Stimulated activated CD4-positive, alpha-beta T cell treated with anti-CD3 and anti-CD28 coated beads, Interleukin-1b, Interleukin-23, amount 100 ng/mL, for 4 hours (primary cell): ENCODE measurements around the gene CHST15.

Experiments
- DNase-seq, 2 donors: peaks; one replicate each; pipeline ENCODE4 v3.0.0-alpha.2; 2020; ENCODE audit warnings: low read depth in 2 of 2

Gene CHST15

DNA sequence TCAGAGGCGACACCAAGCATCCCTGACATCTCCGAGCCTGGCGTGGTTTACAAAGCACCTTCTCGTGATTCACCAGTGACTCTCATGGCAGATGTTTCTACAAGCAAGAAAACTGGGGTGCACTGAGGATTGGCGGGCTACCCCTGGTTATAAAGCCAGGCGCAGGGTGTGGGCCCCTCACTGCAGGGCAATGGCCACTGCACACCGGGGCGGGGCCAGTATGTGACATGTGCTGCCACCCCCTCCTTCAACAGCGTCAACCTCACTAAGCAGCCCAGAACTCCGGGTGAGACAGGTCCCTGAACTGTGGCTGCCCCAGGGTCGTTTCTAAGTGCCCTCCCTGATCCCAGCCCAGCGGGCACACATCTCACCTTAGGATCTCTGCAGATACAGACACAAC lies 63.8 kb downstream of the CHST15 start:
- DNase-seq, result no peak

DNA sequence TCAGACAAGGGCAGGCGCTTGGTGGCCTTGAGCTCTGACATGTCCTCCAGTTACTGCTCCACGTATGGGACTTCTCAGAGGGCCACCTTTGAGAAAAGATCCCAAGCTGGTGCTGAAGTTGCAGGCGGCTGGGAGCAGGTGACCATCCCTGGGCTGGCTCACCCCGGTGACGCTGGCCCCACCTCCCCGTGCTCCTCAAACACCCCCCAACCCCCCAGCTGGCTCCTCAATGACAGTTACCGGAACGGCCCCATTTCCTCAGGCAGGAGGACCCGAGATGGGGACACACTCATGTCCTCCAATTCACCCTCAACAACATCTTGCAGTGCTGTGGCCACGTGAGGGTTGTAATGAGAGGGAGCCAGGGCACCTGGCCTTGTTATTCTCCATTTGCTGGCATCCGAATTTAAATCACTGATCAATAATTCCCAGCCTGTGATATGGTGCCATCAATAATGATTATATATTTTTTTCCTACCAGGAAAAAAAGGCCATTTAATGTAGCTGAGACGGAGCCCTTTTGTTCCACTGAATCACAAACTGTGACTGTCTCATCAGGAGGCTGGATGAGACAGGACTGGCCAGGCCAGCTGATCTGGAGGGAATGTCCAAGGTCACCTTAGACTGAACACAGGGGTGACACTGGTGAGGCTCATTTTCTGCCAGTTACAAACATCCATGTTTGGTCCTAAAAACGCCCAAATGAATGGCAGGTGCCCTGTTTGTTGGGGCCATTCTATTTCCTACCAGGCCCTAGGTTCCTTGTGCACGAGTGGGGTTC lies 64.5 kb downstream of the CHST15 start:
- no peak for DNase-seq

DNA sequence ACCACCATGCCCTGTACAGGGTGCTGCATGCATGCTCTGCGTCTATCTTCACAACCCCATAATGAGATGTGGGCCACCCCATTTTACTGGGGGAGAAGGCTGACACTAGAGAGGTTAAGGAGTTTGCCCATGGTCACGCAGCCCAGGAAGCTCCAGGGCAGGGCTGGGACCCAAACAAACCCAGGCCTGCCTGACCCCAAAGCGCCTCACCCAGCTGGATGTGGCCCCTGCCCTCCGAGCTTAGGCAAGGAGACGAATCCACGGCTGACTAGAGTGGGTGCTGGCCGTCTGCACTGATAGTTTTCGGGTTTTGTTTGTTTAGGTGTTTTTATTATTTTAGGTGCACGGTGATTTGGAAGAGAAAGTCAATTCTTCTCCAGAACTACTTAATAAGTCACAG lies 65.7 kb downstream of the CHST15 start:
- DNase-seq, result no peak

DNA sequence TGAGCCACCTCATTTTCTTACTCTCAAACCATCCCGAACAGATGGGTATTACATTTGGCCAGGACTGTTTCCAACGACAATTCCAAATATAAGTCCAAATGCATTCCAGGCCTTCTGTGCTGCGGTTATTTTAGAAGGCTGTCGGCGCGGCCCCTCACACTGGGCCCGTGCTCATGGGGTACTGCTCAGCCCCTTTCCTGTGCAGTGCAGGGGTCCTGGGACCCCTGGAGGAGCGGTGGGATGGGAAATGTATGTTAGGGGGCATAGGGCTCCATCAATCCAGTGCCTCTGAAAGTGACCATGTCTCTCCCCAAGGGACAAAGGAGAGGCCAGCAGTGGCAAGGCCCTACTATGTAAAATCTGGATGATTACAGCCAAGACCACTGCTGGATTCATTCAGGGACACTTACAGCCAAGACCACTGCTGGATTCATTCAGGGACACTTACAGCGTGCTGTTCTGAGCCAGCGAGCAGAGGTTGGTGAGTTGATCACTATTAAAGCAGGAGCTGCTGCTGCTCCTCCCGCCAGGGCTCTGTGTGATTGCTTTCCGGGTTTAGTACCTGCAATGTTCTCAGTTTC lies 66.3 kb downstream of the CHST15 start:
- no peak for DNase-seq

DNA sequence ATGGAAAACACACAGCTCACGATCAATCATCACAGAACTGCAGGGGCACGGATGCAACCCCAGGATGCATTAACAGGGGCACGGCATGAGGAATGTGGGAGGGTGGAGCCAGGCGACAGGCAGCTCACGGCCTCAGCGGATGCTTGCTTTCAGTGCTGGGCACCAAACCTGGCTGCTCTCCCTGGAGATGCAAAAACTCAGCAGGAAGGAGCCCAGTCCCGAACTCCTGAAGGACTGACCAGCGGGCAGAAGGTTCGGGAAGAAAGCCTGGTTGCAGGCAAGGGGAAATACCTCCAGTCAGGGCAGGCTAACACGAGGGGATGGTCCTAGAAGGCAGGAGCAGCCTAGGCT lies 66.8 kb downstream of the CHST15 start:
- no peak for DNase-seq

DNA sequence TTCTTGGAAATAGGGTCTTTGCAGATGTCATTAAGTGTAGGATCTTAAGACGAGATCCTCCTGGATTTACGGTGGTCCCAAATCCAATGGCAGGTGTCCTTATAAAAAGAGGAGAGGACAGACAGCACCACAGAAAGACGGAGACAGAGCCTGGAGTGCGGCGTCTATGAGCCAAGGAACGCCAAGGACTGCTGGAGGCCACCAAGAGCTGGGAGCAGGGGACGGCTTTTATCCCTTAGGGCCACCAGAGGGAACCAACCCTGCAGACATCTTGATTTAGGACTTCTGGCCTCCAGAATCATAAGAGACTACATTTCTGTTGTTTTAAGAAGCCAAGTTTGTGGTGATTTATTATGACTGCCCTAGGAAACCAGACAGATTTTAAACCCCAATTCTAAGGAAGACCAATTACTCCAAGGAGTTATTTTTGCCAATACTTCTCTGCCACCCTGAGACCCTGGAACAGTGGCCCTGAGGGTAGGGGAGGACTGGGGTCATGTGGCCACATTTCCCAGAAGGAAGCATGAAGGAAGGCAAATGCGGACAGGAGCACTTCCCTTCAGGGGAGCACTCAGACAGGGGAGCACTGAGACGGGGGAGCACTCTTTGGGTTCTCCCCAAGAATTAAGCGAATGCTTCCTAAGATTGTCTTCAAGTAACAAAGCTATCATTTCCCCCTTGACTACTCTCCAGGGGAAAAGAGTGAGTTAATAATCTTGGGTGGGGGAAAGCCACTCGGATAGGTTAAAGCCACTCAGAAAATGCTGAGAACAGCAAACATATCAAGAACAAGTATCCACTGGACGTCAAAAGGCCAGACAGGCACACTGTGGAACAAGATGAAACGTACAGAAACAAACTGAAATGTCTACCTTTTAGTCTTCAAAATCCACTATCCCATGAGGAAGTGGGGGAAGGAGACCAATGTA lies 67.5 kb downstream of the CHST15 start:
- DNase-seq, result no peak

DNA sequence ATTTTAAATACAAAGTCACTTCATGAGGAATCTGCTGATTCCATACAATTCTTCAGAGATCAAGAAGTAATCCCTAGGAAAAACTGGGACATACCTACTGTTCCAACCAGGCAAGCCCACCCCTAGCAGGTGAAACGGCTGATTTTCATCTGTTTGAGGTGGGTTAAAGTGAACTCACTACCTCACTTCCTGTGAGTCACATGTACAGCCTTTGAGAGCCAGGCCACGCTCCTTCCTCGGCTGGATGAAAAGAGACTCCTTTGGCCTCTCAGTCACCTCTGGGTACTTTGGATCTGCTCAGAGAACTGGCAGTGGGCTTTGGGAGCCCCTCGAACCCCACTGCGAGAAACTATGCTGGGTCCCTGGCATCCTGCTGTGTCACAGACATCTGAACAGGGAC lies 68.2 kb downstream of the CHST15 start:
- DNase-seq, result no peak

DNA sequence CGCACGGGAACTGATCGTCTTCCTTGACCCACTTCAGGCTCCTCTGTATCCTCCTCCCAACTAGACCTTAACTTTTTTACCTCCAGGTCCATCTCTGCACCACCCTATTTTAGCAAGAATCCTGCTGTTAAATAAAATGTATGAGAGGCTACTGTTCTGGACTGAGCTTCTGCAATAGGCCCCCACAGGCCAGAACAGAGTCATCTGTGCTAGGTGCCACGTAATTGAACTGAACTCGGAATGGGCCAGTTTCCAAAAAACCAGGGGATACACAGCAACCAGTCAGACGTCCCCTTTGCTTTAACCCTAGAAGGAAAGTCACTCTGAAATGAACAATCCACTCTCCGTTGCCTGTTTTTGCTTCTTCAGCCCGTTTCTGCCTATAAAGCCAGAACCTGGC lies 71.3 kb downstream of the CHST15 start:
- no peak for DNase-seq

DNA sequence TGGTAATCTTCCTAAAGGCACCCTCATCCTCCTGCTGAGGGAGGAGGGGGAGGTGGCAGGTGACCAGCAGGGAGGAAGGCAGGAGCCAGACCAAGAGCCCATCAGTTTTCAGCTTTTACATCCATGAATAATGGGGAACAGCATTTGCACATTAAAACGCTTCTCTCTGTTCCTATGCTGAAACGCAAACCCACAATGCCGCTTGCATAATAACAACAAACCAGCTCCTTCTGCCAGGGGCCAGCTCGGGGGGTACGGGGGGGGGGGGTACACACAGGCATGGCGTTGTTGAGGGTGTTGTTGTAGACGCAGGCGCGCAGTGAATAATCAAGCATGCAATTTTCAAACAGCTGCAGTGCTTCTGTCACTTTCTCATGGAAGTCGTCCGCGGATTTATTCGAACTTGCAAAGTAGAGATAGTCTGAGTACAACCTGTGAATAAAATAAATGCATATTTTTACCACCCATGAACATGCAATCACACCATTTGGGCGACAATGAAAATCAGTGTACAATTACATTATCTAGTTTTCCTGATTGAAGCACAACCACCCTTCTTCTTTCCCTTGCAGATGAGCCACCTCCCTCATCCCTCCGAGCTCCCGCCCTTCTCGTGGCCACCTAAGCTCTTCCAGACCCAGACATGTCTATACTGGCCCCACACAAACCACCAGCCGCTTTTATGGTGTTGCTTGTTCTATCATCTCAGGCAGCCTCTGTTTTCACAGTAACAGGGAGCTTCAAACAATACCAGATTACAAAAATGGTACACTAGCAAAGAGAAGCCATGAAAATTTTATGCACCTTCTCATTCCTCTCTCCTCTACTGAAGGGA lies 72.2 kb downstream of the CHST15 start:
- no peak for DNase-seq

DNA sequence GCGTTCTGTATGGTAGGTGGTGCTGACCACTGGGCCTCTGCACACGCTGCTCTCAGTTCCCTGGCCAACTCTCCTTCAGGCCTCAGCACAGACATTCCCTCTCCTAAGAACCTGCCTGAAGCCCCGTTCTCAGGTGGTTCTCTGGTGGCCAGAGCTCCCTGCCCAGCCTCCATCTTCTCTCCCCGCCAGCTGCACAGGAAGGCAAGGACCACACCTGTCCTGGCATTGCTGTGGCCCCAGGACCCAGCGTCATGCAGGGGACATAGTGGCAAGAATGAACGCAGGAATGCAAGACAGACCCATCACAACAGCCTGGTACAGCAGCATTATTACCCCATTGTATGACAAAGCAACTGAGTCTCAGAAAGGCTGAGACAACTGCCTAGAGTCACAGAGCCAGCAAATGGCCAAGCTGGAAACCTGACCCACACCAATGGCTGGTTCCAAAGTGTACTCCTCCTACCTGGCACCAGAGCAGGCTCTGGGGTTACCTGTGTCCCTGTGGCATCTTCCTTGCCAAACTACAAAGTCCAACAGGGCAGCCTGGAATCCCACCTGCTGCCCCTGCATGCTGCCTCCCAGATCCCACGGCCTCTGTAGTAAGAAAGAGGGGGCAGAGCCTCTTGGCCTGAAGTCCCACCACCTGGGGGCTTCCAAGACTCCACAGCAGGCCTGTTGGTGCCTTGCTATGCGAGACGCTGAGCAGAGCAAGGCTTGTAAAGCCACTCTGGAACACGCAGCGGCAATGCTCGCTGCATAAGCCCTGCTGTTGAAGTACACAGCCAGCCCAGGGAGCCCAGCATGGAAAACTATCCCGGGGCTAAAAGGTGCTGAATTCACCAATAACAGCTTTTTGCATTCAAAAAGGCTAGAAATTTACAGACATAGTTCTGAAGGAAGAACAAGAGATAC lies 73.3 kb downstream of the CHST15 start:
- DNase-seq, result no peak

DNA sequence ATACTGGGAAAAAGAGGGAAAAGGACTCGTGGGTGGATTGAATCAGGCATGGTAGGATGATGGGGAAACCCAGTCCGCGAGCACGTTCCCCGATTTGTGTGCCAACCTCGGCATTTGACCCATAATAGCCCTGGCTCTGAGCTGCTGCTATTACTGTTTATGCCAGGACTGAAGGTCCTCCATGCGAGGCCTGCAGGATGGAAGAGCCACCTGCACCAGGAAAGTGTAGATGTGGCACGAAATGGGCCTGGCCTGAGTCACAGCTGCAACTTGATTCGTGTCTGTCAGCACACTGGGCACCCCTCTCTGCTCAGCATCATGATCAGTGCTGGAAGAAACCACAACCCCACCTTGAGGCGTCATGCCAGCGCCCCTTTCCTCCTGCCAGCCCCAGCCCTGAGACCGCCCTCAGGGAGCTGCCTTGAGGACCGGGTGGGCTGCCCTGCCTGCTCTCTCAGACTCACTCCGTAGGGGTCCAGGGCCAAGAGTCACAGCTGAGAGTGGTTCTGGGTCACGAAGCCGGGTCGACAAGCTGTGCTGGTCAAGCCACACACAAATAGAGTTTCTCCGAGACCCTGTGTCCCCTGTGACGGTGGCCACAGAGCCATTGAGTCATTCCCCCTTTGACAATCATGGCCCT lies 74.4 kb downstream of the CHST15 start:
- no peak for DNase-seq

DNA sequence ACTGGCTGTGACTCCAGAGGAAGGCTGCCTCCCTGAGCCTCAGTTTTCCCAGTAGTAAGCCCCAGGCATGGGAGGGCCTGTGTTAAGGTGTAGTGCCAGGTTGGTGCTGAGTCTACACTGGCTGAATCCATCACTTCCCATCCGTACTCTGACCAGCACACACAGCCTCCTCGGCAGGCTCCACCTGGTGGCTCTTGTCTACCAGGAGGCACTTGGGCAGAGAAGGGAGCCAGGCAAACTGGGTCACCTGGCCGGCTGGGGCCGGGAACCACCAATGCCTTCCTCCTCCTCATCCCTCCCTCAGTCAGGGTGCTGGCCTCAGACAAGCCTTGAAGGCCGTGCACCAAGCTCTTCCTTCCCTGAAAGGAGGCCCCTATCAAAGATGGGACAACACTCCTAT lies 75.7 kb downstream of the CHST15 start:
- DNase-seq, result no peak

DNA sequence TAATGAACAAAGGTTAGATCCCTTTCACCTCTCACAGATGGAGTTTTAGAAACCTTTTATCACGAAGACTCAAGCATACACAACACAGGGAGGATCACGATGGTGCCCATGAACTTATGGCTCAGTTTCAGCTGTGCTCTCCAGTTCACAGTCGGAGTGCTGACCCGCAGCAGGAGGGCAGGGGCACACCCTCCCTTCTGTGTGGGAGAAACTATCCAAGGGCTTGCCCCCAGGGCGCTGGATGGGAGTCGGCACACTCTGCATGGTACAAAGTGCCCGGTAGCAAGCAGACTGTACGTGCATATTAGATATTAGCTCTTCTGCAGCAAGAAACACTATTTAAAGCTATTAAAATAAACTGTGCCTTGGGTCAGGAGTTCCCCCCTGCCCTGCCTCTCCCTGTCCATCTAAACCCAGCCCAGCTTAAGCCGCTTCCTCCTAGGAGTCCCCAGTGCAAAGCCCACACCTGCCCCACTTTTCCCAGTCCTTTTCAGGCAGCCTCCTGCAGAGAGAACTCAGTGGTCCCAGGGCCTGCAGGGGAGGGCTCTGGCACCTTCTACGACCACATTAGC lies 76.5 kb downstream of the CHST15 start:
- no peak for DNase-seq

DNA sequence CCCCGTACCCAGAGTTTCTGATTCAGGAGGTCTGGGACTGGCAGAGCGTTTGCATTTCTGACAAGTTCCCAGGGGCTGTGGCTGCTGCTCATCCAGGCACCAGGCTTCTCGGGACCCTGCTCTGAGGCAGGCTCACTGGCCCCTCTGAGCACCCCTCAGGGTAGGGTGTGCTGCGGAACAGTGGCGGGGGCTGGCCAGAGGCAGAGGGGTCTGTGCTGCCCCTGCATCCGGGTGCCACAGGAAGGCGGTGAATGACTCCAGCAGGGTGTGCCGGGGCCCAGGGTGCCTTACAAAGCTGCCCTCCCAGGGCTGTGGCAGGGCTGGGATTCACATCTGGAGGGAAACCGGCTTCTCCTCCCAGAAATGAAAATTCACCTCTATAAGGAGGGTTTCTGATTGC lies 77.4 kb downstream of the CHST15 start:
- DNase-seq, result no peak

DNA sequence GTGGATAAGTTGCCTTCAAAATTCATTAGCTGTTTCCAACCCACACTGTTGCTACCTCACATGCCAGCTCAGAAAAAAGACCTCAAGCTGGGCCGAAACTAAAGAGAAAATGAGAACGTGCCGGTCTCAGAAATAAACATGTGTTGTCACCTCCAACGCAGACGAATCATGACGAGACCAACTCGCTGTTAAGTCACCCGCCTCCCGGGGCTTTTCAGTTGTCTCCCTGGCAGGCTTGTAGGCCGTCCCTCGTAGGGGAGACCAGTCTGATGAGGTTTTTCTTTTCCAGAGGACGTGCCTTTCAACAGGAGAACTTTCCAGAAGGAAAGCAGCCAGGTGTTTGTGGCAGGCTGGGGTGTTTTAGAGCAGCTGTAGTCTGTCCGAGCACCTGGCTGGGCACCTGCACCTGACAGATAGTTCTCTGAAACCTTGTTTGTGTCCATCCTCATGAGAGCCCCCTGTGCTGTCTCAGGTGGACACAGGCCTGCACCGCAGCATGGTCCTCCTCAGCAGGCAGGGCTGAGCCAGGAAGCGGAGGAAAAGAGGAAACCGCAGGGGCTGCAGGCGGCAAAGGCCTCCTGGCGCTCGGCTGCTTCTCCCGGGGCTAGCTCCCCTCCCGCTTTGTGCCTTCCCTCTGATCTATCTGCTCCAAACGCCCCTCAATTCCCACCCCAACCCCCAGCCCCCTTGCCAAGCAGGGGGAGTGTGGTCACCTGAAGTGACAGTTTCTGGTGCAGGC lies 78.8 kb downstream of the CHST15 start:
- no peak for DNase-seq

DNA sequence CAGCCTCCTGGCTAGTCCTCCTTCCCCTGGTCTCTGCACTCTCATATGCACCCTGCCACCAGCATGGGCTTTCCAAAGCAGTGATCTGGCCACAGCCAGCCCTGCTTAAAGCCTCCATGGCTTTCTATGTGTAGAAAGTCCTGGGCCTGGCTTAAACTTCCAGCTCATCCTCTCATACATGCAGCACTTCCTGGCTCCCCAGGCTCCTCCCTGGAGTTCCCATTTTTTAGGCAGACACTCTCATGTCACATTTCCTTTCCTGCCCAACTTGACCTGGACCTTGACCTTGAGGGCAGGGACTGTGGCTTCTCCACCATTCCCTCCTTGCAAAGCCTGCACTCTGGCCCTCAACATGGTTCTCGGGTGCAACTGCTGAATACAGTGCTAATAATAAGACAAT lies 79.5 kb downstream of the CHST15 start:
- no peak for DNase-seq

DNA sequence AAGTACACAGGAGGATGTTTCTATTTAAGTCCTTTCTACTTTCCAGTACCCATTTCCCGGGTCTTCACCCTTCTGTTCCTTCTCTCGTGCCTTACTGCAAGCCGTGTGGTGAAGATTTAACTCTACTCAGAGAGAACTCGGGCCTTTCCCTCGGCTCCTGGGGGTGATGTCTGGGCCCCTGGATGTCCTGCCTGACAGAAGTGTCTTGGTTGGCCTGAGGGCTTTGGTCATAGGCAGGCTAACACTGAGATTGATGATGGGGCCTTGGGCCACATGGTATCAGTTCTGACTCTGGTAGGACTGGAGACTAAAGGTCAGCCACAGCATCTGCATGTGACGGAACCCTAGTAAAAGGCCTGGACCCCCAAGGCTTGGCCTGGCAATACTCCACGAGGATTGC lies 80.4 kb downstream of the CHST15 start:
- no peak for DNase-seq

DNA sequence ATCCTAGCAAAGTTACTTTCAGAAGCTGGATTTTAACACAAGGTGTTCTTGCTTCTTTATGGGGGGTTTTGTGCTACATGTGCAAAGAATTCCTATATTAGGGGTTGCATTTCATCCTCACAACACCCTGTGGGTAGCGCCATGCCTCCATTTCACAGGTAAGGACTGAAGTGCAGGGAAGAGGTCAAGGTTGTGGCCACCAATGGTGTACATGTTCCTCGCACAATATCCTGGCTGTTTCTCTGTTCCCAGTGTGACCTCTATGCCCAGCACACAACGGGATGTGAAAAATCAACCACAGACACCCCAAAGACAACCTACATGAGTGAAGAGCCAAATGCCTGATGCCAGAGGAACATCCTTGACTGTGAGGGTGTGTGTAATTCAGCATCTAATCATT lies 80.8 kb downstream of the CHST15 start:
- no peak for DNase-seq

DNA sequence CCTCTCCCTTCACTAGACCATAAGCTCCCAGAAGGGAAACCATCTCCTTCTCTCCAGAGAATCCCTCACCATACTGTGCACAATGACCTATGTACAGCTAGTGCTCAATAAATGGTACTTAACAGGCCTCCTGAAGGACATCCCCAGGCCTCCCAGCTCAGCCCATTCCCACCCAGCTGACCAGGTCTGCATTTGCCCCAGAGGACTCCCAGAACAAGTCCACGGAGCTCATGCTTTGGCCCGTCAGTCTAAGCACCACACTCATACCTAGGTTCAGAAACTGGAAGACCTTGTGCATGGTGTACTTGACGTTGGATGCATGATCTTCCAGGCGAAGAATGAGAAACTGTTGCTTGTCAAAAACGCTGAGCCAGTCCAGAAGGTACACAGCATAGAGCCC lies 81.3 kb downstream of the CHST15 start:
- no peak for DNase-seq
